H1 (cell line): ENCODE data around the gene EGR4. TPM values are rescaled to one million over a fixed set of nuclear protein-coding genes. Genes with fewer than 3 reads are reported as not detected.

Experiments
- CTCF ChIA-PET: fragments of 300-600 bp; sonication (Branson Sonifier 250); formaldehyde crosslinking; loops from one replicate; lab custom pipeline; 2021; ENCODE audit not compliant: partially characterized antibody; lab: Charles Lee
- POLR2A ChIA-PET: fragments of 300-600 bp; sonication (Branson Sonifier 250); formaldehyde crosslinking; loops from one replicate; lab custom pipeline; 2021; ENCODE audit warnings: inconsistent platforms; ENCODE audit not compliant: partially characterized antibody; lab: Charles Lee
- DNase-seq, 2 experiments: peaks; one replicate each; pipeline versions ENCODE4 v3.0.0 to v3.0.0-alpha.2; 2010 to 2022; ENCODE audit warnings: low spot score in 2 of 2, low read depth in 1 of 2, mixed read lengths in 1 of 2
- FAIRE-seq: peaks from 2 replicates; lab custom pipeline; 2011; peaks lifted over from hg19 to GRCh38; lab: Jason Lieb, UNC
- H2AFZ ChIP-seq: 2 replicates; pipeline ENCODE4 v1.8.1; 2012; ENCODE audit warnings: low read length, inconsistent platforms
- H2AK5ac ChIP-seq: 2 replicates; pipeline ENCODE4 v1.6.1; 2013; ENCODE audit warnings: low read depth, low read length
- H2BK120ac ChIP-seq: replicated peaks from 2 replicates; pipeline ENCODE3; 2013; ENCODE audit warnings: low read depth, low read length, inconsistent platforms
- H2BK12ac ChIP-seq: 2 replicates; pipeline ENCODE4 v1.6.1; 2013; ENCODE audit warnings: low read depth, low read length
- H2BK15ac ChIP-seq: 2 replicates; pipeline ENCODE4 v1.6.1; 2013; ENCODE audit warnings: low read length
- H2BK20ac ChIP-seq: 2 replicates; pipeline ENCODE4 v1.6.1; 2013; ENCODE audit warnings: low read length
- H2BK5ac ChIP-seq: 2 replicates; pipeline ENCODE4 v1.6.1; 2013; ENCODE audit warnings: low read depth, low read length
- H3K14ac ChIP-seq: 2 replicates; pipeline ENCODE4 v1.6.1; 2013; ENCODE audit warnings: inconsistent platforms; ENCODE audit not compliant: insufficient read length
- H3K18ac ChIP-seq: 2 replicates; pipeline ENCODE4 v1.6.1; 2013; ENCODE audit warnings: low read length; ENCODE audit errors: extremely low read depth
- H3K23ac ChIP-seq: 2 replicates; pipeline ENCODE4 v1.6.1; 2013; ENCODE audit warnings: inconsistent platforms; ENCODE audit not compliant: insufficient read length
- H3K23me2 ChIP-seq: 2 replicates; pipeline ENCODE4 v1.6.1; 2013; ENCODE audit warnings: low read depth, low read length
- H3K27ac ChIP-seq: 2 replicates; pipeline ENCODE4 v1.6.1; 2011; ENCODE audit warnings: low read depth, low read length, inconsistent platforms
- H3K27me3 ChIP-seq, 4 experiments: replicated peaks in 1 of 4; 1 replicate in 1 of 4; 2 replicates in 3 of 4; pipeline versions ENCODE4 v1.6.1 to v1.8.1; 2011 to 2013; ENCODE audit warnings: low read length in 3 of 4, mild to moderate bottlenecking in 3 of 4, inconsistent platforms in 2 of 4, mixed read lengths in 2 of 4, moderate library complexity in 1 of 4; ENCODE audit not compliant: control insufficient read depth in 3 of 4, insufficient read depth in 3 of 4; ENCODE audit errors: extremely low read depth in 1 of 4
- H3K36me3 ChIP-seq, 4 experiments: 2 replicates each; pipeline versions ENCODE4 v1.6.1 to v1.8.1; 2011 to 2013; ENCODE audit warnings: mild to moderate bottlenecking in 4 of 4, low read length in 3 of 4, moderate library complexity in 2 of 4, control low read depth in 1 of 4, inconsistent platforms in 1 of 4; ENCODE audit not compliant: insufficient read depth in 4 of 4, control insufficient read depth in 2 of 4
- H3K4ac ChIP-seq: replicated peaks from 2 replicates; pipeline ENCODE3; 2013; ENCODE audit warnings: low read length, low read depth, mixed read lengths, inconsistent platforms; ENCODE audit not compliant: insufficient read length
- H3K4me1 ChIP-seq, 4 experiments: replicated peaks in 1 of 4; 1 replicate in 1 of 4; 2 replicates in 3 of 4; pipeline versions ENCODE4 v1.6.1 to v1.8.1; 2011 to 2013; ENCODE audit warnings: low read length in 3 of 4, inconsistent platforms in 2 of 4, mixed read lengths in 1 of 4; ENCODE audit not compliant: insufficient read depth in 4 of 4, control insufficient read depth in 3 of 4
- H3K4me2 ChIP-seq, 2 experiments: 2 replicates each; pipeline versions ENCODE4 v1.6.1 to v1.8.1; 2011 to 2013; ENCODE audit warnings: low read depth in 2 of 2, low read length in 2 of 2, control low read depth in 1 of 2, inconsistent platforms in 1 of 2, mild to moderate bottlenecking in 1 of 2; ENCODE audit not compliant: insufficient read depth in 1 of 2
- H3K4me3 ChIP-seq, 4 experiments: fragments of 200-600, 300-600 bp in 1 of 4; sonication (generic), shearing (Covaris generic), sonication (Bioruptor Twin) in 1 of 4; 2 replicates each; pipeline versions ENCODE4 v1.5.1 to v1.8.1; 2011 to 2016; ENCODE audit warnings: low read length in 4 of 4, low read depth in 3 of 4, control low read depth in 2 of 4, inconsistent platforms in 2 of 4, mild to moderate bottlenecking in 2 of 4, mixed read lengths in 1 of 4, moderate library complexity in 1 of 4; ENCODE audit not compliant: insufficient read depth in 2 of 4; ENCODE audit errors: extremely low read depth in 1 of 4
- H3K56ac ChIP-seq: replicated peaks from 2 replicates; pipeline ENCODE3; 2013; ENCODE audit warnings: low read depth, mild to moderate bottlenecking, mixed read lengths, low read length, inconsistent platforms; ENCODE audit not compliant: insufficient read length
- H3K79me1 ChIP-seq: 2 replicates; pipeline ENCODE4 v1.6.1; 2013; ENCODE audit warnings: low read depth, low read length, control low read depth
- H3K79me2 ChIP-seq, 2 experiments: 2 replicates each; pipeline versions ENCODE4 v1.6.1 to v1.8.1; 2012 to 2013; ENCODE audit warnings: low read length in 2 of 2, mild to moderate bottlenecking in 2 of 2, inconsistent platforms in 1 of 2; ENCODE audit not compliant: insufficient read depth in 2 of 2, control insufficient read depth in 1 of 2
- H3K9ac ChIP-seq, 4 experiments: replicated peaks in 1 of 4; 1 replicate in 1 of 4; 2 replicates in 3 of 4; pipeline versions ENCODE4 v1.6.1 to v1.8.1; 2011 to 2013; ENCODE audit warnings: low read depth in 3 of 4, low read length in 3 of 4, control low read depth in 2 of 4, mild to moderate bottlenecking in 2 of 4, moderate library complexity in 2 of 4, inconsistent platforms in 1 of 4; ENCODE audit errors: extremely low read depth in 1 of 4
- H3K9me3 ChIP-seq, 2 experiments: 2 replicates each; pipeline versions ENCODE4 v1.6.1 to v1.8.1; 2012 to 2013; ENCODE audit warnings: mild to moderate bottlenecking in 2 of 2, moderate library complexity in 2 of 2, control low read depth in 1 of 2, inconsistent platforms in 1 of 2, low read depth in 1 of 2, low read length in 1 of 2, mixed read lengths in 1 of 2; ENCODE audit not compliant: insufficient read depth in 2 of 2
- H4K20me1 ChIP-seq, 2 experiments: replicated peaks in 1 of 2; 2 replicates each; pipeline versions ENCODE3 to v1.8.1; 2011 to 2013; ENCODE audit warnings: inconsistent platforms in 2 of 2, low read length in 2 of 2, mild to moderate bottlenecking in 1 of 2; ENCODE audit not compliant: insufficient read depth in 2 of 2, control insufficient read depth in 1 of 2
- H4K5ac ChIP-seq: 2 replicates; pipeline ENCODE4 v1.6.1; 2013; ENCODE audit warnings: low read length, low read depth, mixed read lengths, inconsistent platforms; ENCODE audit not compliant: insufficient read length
- H4K8ac ChIP-seq: 2 replicates; pipeline ENCODE4 v1.8.0; 2013; ENCODE audit warnings: mild to moderate bottlenecking, moderate library complexity, low read length, inconsistent platforms; ENCODE audit not compliant: insufficient read depth; ENCODE audit errors: extremely low read depth
- H4K91ac ChIP-seq: replicated peaks from 2 replicates; pipeline ENCODE3; 2013; ENCODE audit warnings: low read length, mixed read lengths, inconsistent platforms; ENCODE audit not compliant: insufficient read length
- CBX5 ChIP-seq: fragments of 300-800, 300-1000 bp; sonication (generic); IDR thresholded peaks from 2 replicates; pipeline ENCODE4 v1.7.1; 2016; ENCODE audit warnings: antibody characterized with exemption, low read length, low read depth
- GTF2F1 ChIP-seq: IDR thresholded peaks from 2 replicates; pipeline ENCODE4 v1.6.1; 2012; ENCODE audit warnings: low read depth, low read length, improper control_type of control experiment, borderline replicate concordance
- HDAC2 ChIP-seq, 2 experiments: fragments of 300-600 bp in 1 of 2; sonication (generic) in 1 of 2; IDR thresholded peaks; 2 replicates each; pipeline ENCODE4 v1.6.1; 2011 to 2012; ENCODE audit warnings: low read depth in 2 of 2, low read length in 2 of 2, mild to moderate bottlenecking in 2 of 2, moderate library complexity in 2 of 2, borderline replicate concordance in 1 of 2, inconsistent platforms in 1 of 2
- HDAC6 ChIP-seq: IDR thresholded peaks from one replicate; pipeline ENCODE4 v1.7.1; 2012; ENCODE audit warnings: low read depth, mild to moderate bottlenecking, inconsistent platforms, low read length, moderate library complexity
- KDM5A ChIP-seq: fragments of 200-600 bp; IDR thresholded peaks from 2 replicates; pipeline ENCODE4 v1.7.1; 2012; ENCODE audit warnings: mild to moderate bottlenecking, low read length, inconsistent platforms, mixed read lengths
- MAFK ChIP-seq: IDR thresholded peaks from 2 replicates; pipeline ENCODE4 v1.6.1; 2012; ENCODE audit warnings: low read depth, mild to moderate bottlenecking, improper control_type of control experiment, low read length
- RXRA ChIP-seq: IDR thresholded peaks from 2 replicates; pipeline ENCODE4 v1.6.1; 2011; ENCODE audit warnings: low read depth, mild to moderate bottlenecking, low read length, moderate library complexity; ENCODE audit not compliant: insufficient read depth
- SAP30 ChIP-seq: fragments of 300-600 bp; sonication (generic); IDR thresholded peaks from 2 replicates; pipeline ENCODE4 v1.7.1; 2012; ENCODE audit warnings: low read length, moderate library complexity, mild to moderate bottlenecking, inconsistent platforms; ENCODE audit not compliant: insufficient read depth, insufficient replicate concordance
- SP2 ChIP-seq: IDR thresholded peaks from 2 replicates; pipeline ENCODE4 v1.6.1; 2012; ENCODE audit warnings: mild to moderate bottlenecking, low read length, inconsistent platforms
- SP4 ChIP-seq: IDR thresholded peaks from 2 replicates; pipeline ENCODE4 v1.6.1; 2012; ENCODE audit warnings: low read length, inconsistent platforms
- TAF7 ChIP-seq: optimal IDR thresholded peaks from 2 replicates; pipeline ENCODE3; 2011; ENCODE audit warnings: low read depth, mild to moderate bottlenecking, inconsistent platforms, low read length, moderate library complexity, borderline replicate concordance
- TBP ChIP-seq: IDR thresholded peaks from 2 replicates; pipeline ENCODE4 v1.6.1; 2011; ENCODE audit warnings: low read depth, low read length, improper control_type of control experiment
- TCF12 ChIP-seq: IDR thresholded peaks from 2 replicates; pipeline ENCODE4 v1.6.1; 2011; ENCODE audit warnings: low read depth, mild to moderate bottlenecking, low read length
- WGBS, 2 experiments: shearing (Covaris generic) in 1 of 2; methylation state at CpG; one replicate each; pipeline versions ENCODE4 v1.1.6 to v1.1.7; 2013 to 2015; ENCODE audit warnings: low lambda C conversion rate in 2 of 2, mixed read lengths in 2 of 2, inconsistent platforms in 1 of 2, low coverage in 1 of 2, missing lambda C conversion rate in 1 of 2; ENCODE audit not compliant: insufficient replicate concordance in 2 of 2, insufficient coverage in 1 of 2, insufficient read length in 1 of 2; ENCODE audit errors: extremely low coverage in 1 of 2, missing lambda C conversion rate in 1 of 2; 5-methylcytosine and 5-hydroxymethylcytosine counted together
- polyA plus RNA-seq, 7 experiments: library from polyadenylated mRNA; depleted of rRNA in 3 of 7; stranded (reverse) in 5 of 7; unstranded in 2 of 7; fragments of >200 nt in 5 of 7; fragments of 200-250 nt in 2 of 7; gene quantifications; 1 replicate in 5 of 7; 2 replicates in 1 of 7; 4 replicates in 1 of 7; pipeline versions ENCODE4 v1.2.1 to v1.2.3, GENCODE V29; 2011 to 2013; ENCODE audit warnings: missing spikeins in 2 of 7, mixed read lengths in 2 of 7
- total RNA-seq: library from RNA; stranded (reverse); fragmentation: NEBNext Ultra II Directional; extraction: Animal tissue kit (Norgen Biotek cat#: 25700); gene quantifications from 2 replicates; pipeline ENCODE4 v1.2.1, GENCODE V29; 2021
- TF ChIP-seq, protein P1 (sequence below): IDR thresholded peaks from 2 replicates; pipeline ENCODE4 v1.6.1; 2012; ENCODE audit warnings: inconsistent platforms

EGR4 gene
- total and polyA plus RNA-seq, 2 of the 8 experiments (the other 6 are each of a cell fraction or from before 2014, with no cell fraction given), result 0.20 TPM; not detected in 1

DNA sequence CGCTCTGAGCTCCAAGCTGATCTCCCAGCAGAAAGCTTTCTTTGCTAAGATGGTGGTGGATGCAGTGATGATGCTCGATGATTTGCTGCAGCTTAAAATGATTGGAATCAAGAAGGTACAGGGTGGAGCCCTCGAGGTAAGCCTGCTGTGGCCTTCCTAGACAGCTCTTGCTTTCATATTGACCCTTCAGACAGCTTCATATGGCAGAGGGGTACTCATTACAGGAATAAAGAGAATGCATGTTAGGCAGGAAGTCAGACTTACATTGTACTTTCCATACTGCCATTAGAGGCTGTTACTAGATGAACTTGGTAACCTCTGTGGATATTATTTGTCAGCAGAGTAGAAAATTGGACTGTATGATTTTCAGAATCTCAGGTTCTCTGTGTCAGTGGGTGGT is 48.8 kb downstream of the EGR4 start:
- Histone ChIP-seq H2BK20ac (no peak overlapping the region), H3K9ac (no peak overlapping the region), H2BK15ac (no peak overlapping the region), H2BK120ac (no peak overlapping the region), H3K23me2 (no peaks in the 10 kb centered on the region), H3K79me1 (peaks cover 2% of the 10 kb centered on the region; the same call in 1 of the 2 replicates), H3K4me1 (no peaks in the 10 kb centered on the region), H3K27me3 (no peaks in the 10 kb centered on the region), H2BK5ac (no peak overlapping the region), H2AK5ac (no peak overlapping the region), H3K27ac (no peak overlapping the region), H2AFZ (no peak overlapping the region), H3K14ac (no peak overlapping the region), H4K8ac (no peak overlapping the region), H3K9me3 (no peaks in the 10 kb centered on the region), H3K4me2 (no peak overlapping the region), H3K18ac (no peak overlapping the region), H2BK12ac (no peak overlapping the region), H3K4me3 (no peak overlapping the region), H4K91ac (no peak overlapping the region), H3K36me3 (peaks cover 49 to 95% (median 77%) of the 10 kb centered on the region in 4 experiments), H4K20me1 (peaks cover 4 to 16% of the 10 kb centered on the region in 2 experiments), H4K5ac (no peak overlapping the region), H3K79me2 (peaks cover 3 to 32% of the 10 kb centered on the region in 2 experiments; a peak in 3 of 4 replicates), H3K23ac (no peak overlapping the region), H3K56ac (no peak overlapping the region), H3K4ac (no peak overlapping the region)
- POLR2A ChIA-PET, result interaction anchor here (1.0 to 6.5 kb wide), 6 partner anchors 9 to 38 kb away, joined by 3 to 65 read pairs (median 5); partner anchors contain the start of genes CCT7 and PRADC1
- DNase-seq, result no peak
- no peak for FAIRE-seq
- CTCF ChIA-PET, result interaction anchor here (0.9 to 1.7 kb wide), 7 partner anchors 8 to 46 kb away, joined by 3 to 11 read pairs (median 4); no protein-coding TSS in a partner anchor
- WGBS, 2 experiments, result 94% methylated on average over 3 of the region's 3 CpGs; no CpG with 5 or more reads in 1 of the 2 experiments
- TF ChIP-seq GTF2F1 (no peak), KDM5A (no peak), SP4 (no peak), TBP (no peak), TAF7 (no peak), CBX5 (no peak), MAFK (no peak), SP2 (no peak), SAP30 (no peak), TCF12 (no peak), HDAC2 (IDR thresholded peaks at IDR 0.05; ENCODE audit: borderline replicate concordance in 1 of 2, low read depth in 2 of 2, low read length in 2 of 2) (no peak), HDAC6 (no peak), RXRA (no peak)
- TF ChIP-seq, protein P1, sequence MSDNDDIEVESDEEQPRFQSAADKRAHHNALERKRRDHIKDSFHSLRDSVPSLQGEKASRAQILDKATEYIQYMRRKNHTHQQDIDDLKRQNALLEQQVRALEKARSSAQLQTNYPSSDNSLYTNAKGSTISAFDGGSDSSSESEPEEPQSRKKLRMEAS, result no peak
